Smooth muscle cell (in vitro differentiated cells): ENCODE data around the gene REEP3. TPM values are rescaled to one million over a fixed set of nuclear protein-coding genes. Genes with fewer than 3 reads are reported as not detected.

Experiments
- DNase-seq: peaks from one replicate; lab custom pipeline; 2025; ENCODE audit not compliant: unreplicated experiment; lab: John Stamatoyannopoulos, UW
- H2AFZ ChIP-seq: fragments of 200-600 bp; sonication (generic); 2 replicates; pipeline ENCODE4 v1.6.0; 2016; ENCODE audit warnings: antibody characterized with exemption, low read depth, mild to moderate bottlenecking
- H3F3A ChIP-seq: fragments of 200-600 bp; sonication (generic); 2 replicates; pipeline ENCODE4 v1.6.0; 2017; ENCODE audit warnings: antibody characterized with exemption, low read depth
- H3K27ac ChIP-seq: fragments of 200-600 bp; sonication (generic); 2 replicates; pipeline ENCODE4 v1.5.1; 2016; ENCODE audit warnings: low read depth, mild to moderate bottlenecking
- H3K27me3 ChIP-seq: fragments of 200-600 bp; sonication (generic); 2 replicates; pipeline ENCODE4 v1.6.1; 2016; ENCODE audit warnings: low read depth, mild to moderate bottlenecking
- H3K36me3 ChIP-seq: fragments of 200-600 bp; sonication (generic); 2 replicates; pipeline ENCODE4 v1.5.1; 2016; ENCODE audit warnings: low read depth
- H3K4me1 ChIP-seq: fragments of 200-600 bp; sonication (generic); 2 replicates; pipeline ENCODE4 v1.5.1; 2016; ENCODE audit warnings: low read depth
- H3K4me2 ChIP-seq: fragments of 200-600 bp; sonication (generic); 2 replicates; pipeline ENCODE4 v1.6.0; 2016; ENCODE audit warnings: mild to moderate bottlenecking
- H3K4me3 ChIP-seq: fragments of 200-600 bp; sonication (generic); 2 replicates; pipeline ENCODE4 v1.5.1; 2016; ENCODE audit warnings: mild to moderate bottlenecking
- H3K79me2 ChIP-seq: fragments of 200-600 bp; sonication (generic); 2 replicates; pipeline ENCODE4 v1.6.0; 2016; ENCODE audit warnings: low read depth, mild to moderate bottlenecking
- H3K9ac ChIP-seq: fragments of 200-600 bp; sonication (generic); 2 replicates; pipeline ENCODE4 v1.6.0; 2016; ENCODE audit warnings: low read depth
- H3K9me3 ChIP-seq: fragments of 200-600 bp; sonication (generic); replicated peaks from 2 replicates; pipeline ENCODE4 v1.5.1; 2016; ENCODE audit warnings: low read depth
- H4K20me1 ChIP-seq: fragments of 200-600 bp; sonication (generic); 2 replicates; pipeline ENCODE4 v1.6.0; 2016; ENCODE audit warnings: low read depth
- polyA plus RNA-seq: library from polyadenylated mRNA; unstranded; fragments of >200 nt; fragmentation: Nextera tagmentation; extraction: Ambion mirVana; gene quantifications from 2 replicates; pipeline ENCODE4 v1.2.1, GENCODE V29; 2016
- small RNA-seq: library from RNA; depleted of rRNA; stranded (forward); fragments of <200 nt; gene quantifications from one replicate; pipeline ENCODE3, GENCODE V24; 2014
- total RNA-seq: library from RNA; depleted of rRNA; stranded (reverse); fragments of >200 nt; gene quantifications from 2 replicates; pipeline ENCODE4 v1.2.3, GENCODE V29; 2014
- TF ChIP-seq, protein P1 (sequence below): fragments of 200-600 bp; sonication (generic); IDR thresholded peaks from 2 replicates; pipeline ENCODE4 v1.5.1; 2017; ENCODE audit warnings: borderline replicate concordance, mild to moderate bottlenecking, antibody characterized with exemption; ENCODE audit not compliant: insufficient read depth, poor library complexity, severe bottlenecking

Gene REEP3
- total and polyA plus RNA-seq, 2 experiments from 2014 or later: 42.3 to 80.4 TPM

DNA sequence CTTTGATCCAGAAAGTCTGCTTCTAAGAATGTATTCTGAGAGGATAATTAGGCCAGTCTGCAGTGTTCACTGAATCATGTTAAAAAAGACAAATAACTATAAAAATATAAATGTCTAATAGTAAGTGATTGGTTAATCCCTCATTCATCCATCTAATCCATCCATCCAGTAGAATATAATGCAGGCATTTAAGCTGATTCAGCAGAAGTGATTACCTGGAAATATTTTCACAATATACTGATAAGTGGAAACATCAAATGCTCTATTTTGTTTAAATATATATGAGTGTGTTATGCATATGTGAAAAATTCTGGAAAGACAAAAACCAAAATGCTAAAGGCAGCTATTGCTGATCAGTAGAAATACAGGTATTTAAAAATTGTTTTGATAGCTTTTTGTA is 152.6 kb downstream of the REEP3 start:
- no peaks in the 10 kb centered on the region for H3K9me3 ChIP-seq
- no peaks in the 10 kb centered on the region for H3K79me2 ChIP-seq
- H3K4me3 ChIP-seq: no peak overlapping the region
- no peaks in the 10 kb centered on the region for H4K20me1 ChIP-seq
- TF ChIP-seq, protein P1, sequence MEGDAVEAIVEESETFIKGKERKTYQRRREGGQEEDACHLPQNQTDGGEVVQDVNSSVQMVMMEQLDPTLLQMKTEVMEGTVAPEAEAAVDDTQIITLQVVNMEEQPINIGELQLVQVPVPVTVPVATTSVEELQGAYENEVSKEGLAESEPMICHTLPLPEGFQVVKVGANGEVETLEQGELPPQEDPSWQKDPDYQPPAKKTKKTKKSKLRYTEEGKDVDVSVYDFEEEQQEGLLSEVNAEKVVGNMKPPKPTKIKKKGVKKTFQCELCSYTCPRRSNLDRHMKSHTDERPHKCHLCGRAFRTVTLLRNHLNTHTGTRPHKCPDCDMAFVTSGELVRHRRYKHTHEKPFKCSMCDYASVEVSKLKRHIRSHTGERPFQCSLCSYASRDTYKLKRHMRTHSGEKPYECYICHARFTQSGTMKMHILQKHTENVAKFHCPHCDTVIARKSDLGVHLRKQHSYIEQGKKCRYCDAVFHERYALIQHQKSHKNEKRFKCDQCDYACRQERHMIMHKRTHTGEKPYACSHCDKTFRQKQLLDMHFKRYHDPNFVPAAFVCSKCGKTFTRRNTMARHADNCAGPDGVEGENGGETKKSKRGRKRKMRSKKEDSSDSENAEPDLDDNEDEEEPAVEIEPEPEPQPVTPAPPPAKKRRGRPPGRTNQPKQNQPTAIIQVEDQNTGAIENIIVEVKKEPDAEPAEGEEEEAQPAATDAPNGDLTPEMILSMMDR: no peak
- H3K4me1 ChIP-seq: peaks cover 16% of the 10 kb centered on the region
- no peak for DNase-seq
- no peak overlapping the region for H3K27ac ChIP-seq
- H3K27me3 ChIP-seq: no peaks in the 10 kb centered on the region
- H3K9ac ChIP-seq: no peak overlapping the region
- no peak overlapping the region for H3K4me2 ChIP-seq
- H2AFZ ChIP-seq: no peak overlapping the region
- no peaks in the 10 kb centered on the region for H3F3A ChIP-seq
- no peaks in the 10 kb centered on the region for H3K36me3 ChIP-seq

Small RNAs within 50 kb of the gene (small RNA-seq; reads per million reads assigned to genes)
- gene AC022022.1: not detected

Other genes starting within 250 kb of the REEP3 start
- 132 and 173 TPM in 2 replicates for gene JMJD1C, start 55.4 kb upstream of the REEP3 start, total RNA-seq
- gene JMJD1C, start 55.4 kb upstream of the REEP3 start, polyA plus RNA-seq: 28.5 and 52.5 TPM in 2 replicates